Measurements from ENCODE around the gene NAT16. TPM values are rescaled to one million over a fixed set of nuclear protein-coding genes. Genes with fewer than 3 reads are reported as not detected.

NAT16 gene
- polyA plus RNA-seq, 1 experiment, result 0.02 TPM

DNA sequence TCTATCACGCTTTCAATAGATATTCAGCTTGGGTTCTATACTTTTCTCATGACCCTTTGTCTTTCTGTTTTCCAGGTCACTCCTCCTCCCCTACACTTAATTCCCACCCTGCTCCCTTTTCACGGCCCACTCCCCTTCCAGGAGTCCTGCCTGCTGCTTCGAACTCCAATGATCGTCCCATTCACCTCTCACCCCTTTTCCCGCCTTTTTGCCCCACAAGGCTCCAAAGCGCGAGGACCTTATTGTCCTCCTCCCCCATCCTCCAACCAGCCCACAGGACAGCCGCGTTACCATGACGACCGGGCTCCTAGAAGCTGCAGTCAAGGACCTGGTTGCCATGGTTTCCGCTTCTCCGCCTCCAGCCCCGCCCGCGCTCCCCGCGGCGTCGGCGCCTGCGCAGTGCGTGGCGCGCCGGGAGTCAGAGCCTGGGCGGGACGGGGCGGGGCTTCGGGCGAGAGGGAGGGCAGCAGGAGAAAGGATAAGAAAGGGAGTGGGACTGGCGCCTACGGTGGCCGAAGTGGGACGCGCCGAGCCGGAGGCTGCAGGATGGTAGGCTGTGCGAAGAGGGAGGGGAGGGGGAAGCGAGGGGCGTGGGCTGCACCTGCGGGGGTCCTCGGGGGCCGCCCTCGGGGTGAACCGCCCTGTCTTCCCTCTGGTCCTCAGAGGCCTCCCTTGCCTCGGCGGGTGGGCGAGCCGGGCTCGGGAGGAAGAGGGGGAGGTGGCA lies 26.0 kb downstream of the NAT16 start, which contains the start of gene AP1S1:
AP1S1 (plus strand) TSS at position 508 of the 724 bp plus-strand sequence; CDS start at position 547, 39 bp downstream.
- TF ChIP-seq, protein P1, sequence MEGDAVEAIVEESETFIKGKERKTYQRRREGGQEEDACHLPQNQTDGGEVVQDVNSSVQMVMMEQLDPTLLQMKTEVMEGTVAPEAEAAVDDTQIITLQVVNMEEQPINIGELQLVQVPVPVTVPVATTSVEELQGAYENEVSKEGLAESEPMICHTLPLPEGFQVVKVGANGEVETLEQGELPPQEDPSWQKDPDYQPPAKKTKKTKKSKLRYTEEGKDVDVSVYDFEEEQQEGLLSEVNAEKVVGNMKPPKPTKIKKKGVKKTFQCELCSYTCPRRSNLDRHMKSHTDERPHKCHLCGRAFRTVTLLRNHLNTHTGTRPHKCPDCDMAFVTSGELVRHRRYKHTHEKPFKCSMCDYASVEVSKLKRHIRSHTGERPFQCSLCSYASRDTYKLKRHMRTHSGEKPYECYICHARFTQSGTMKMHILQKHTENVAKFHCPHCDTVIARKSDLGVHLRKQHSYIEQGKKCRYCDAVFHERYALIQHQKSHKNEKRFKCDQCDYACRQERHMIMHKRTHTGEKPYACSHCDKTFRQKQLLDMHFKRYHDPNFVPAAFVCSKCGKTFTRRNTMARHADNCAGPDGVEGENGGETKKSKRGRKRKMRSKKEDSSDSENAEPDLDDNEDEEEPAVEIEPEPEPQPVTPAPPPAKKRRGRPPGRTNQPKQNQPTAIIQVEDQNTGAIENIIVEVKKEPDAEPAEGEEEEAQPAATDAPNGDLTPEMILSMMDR (IDR thresholded peaks at IDR 0.05; ENCODE audit: insufficient read depth, low read depth, low read length), result no peak
- 0 out of 2 replicates have a peak, but pooled peaks cover 2% of the 10 kb centered on the region for H3K27me3 ChIP-seq (ENCODE audit: control insufficient read depth, insufficient read depth, low read length)
- DNase-seq (ENCODE audit: low read depth), result peak; percentile 66
- peak within 1 kb of the TSS; percentile 99 for H3K4me3 ChIP-seq (ENCODE audit: low read depth, low read length)
- POLR2A ChIA-PET, result no interaction called here
- CTCF ChIA-PET, result interaction anchor here (0.9 to 2.3 kb wide), 4 partner anchors 10 to 39 kb away, joined by 3 to 18 read pairs (median 4); partner anchors contain the start of gene VGF
- H3K36me3 ChIP-seq (ENCODE audit: control insufficient read depth, insufficient read depth, low read length), result peaks cover 9% of the 10 kb centered on the region

DNA sequence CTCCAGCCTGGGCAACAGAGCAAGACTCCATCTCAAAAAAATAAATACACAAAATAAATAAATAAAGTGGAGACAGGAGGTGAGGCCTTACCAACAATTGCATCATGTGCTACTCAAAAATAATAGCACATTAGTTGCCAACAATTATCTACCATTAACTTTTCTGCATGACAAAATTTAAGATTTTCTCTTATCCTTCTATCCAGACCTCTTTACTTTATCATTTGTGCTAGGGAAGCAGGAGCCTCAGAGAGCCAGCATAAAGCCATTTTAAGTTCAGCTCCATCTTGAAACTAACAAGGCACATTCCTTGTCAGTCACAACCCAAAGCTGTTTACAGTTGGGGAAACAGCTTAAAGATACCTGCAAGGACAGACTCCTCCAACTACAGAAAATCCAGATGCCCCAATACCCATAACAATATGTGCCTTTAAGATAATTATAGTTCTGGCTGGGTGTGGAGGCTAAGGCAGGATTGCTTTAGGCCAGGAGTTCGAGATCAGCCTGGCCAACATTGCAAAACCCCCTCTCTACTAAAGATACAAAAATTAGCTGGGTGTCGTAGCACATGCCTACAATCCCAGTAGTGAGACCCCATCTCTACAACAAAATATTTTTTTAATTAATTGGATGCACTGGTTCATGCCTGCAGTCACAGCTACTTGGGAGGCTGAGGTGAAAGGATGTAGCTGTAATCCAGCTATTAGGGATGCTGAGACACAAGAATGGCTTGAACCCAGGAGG lies 28.0 kb downstream of the NAT16 start:
- Histone ChIP-seq H3K4me3 (ENCODE audit: low read depth, low read length) (no peak overlapping the region), H3K36me3 (ENCODE audit: control insufficient read depth, insufficient read depth, low read length) (peaks cover 1% of the 10 kb centered on the region), H3K27me3 (ENCODE audit: control insufficient read depth, insufficient read depth, low read length) (peaks cover 5% of the 10 kb centered on the region; the same call in 1 of the 2 replicates)
- TF ChIP-seq, protein P1 (IDR thresholded peaks at IDR 0.05; ENCODE audit: insufficient read depth, low read depth, low read length), result no peak
- no peak for DNase-seq (ENCODE audit: low read depth)
- CTCF ChIA-PET, result interaction anchor here (0.6 to 2.3 kb wide), 8 partner anchors 8 to 144 kb away, joined by 3 to 18 read pairs (median 4); no protein-coding TSS in a partner anchor
- POLR2A ChIA-PET, result no interaction called here

DNA sequence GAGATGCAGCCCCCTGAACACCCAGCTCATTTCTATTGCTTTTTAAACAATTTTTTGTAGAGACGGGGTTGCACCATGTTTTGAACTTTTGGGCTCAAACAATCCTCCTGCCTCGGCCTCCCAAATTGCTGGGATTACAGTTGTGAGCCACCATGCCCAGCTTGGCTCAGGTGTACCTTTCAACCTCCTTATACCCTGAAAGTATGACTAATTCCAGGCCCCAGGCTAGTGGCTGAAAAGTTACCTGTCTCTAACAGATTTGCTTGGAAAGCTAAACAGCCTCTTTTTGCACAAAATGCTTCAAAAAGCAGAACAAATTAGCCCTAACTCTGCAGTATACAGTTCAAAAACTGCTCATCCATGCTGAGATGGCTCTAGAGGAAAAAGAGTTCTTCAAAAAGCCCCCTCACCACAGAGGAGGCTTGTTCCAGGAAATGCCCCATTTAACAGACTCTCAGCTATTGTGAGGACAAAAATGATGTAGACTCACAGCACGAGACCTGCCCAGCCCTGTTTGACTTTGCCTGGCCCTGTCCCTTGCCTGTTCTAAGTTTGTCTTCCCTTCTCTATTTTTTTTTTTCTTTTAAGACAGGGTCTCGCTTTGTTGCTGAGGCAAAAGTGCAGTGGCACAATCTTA lies 39.2 kb downstream of the NAT16 start:
- TF ChIP-seq, protein P1 (IDR thresholded peaks at IDR 0.05; ENCODE audit: insufficient read depth, low read depth, low read length), result no peak
- Histone ChIP-seq H3K36me3 (ENCODE audit: control insufficient read depth, insufficient read depth, low read length) (peaks cover 13% of the 10 kb centered on the region), H3K27me3 (ENCODE audit: control insufficient read depth, insufficient read depth, low read length) (no peaks in the 10 kb centered on the region), H3K4me3 (ENCODE audit: low read depth, low read length) (no peak overlapping the region)
- CTCF ChIA-PET, result interaction anchor here (0.8 to 10.4 kb wide), 14 partner anchors 14 to 152 kb away, joined by 3 to 158 read pairs (median 5); partner anchors contain the start of genes FIS1, PLOD3, SERPINE1 and TRIM56
- POLR2A ChIA-PET, result no interaction called here
- no peak for DNase-seq (ENCODE audit: low read depth)

DNA sequence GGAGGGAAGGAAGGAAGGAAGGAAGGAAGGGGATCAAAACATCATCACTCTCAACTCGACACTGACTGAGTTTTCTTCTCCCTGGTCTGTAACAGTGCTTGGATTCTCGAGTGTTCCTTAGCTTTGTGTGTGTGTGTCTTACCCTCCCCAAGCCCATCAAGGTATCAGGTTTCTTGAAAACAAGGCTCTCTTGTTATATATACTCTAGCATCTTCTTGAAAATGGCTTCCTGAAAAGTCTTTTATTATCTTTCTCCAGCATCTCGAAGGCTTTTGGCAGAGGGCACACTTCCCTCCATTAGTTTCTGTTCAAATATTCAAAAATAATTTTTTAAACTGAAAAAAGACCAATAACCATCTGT lies 39.8 kb downstream of the NAT16 start:
- Histone ChIP-seq H3K4me3 (ENCODE audit: low read depth, low read length) (no peak overlapping the region), H3K36me3 (ENCODE audit: control insufficient read depth, insufficient read depth, low read length) (peaks cover 19% of the 10 kb centered on the region), H3K27me3 (ENCODE audit: control insufficient read depth, insufficient read depth, low read length) (no peaks in the 10 kb centered on the region)
- CTCF ChIA-PET, result interaction anchor here (1.0 to 10.4 kb wide), 11 partner anchors 12 to 152 kb away, joined by 3 to 158 read pairs (median 5); partner anchors contain the start of genes FIS1, PLOD3, SERPINE1 and ZNHIT1
- POLR2A ChIA-PET, result interaction anchor here (0.6 kb wide), 1 partner anchor 14 kb away, joined by 3 read pairs; the partner anchor contains the start of gene SERPINE1
- TF ChIP-seq, protein P1 (IDR thresholded peaks at IDR 0.05; ENCODE audit: insufficient read depth, low read depth, low read length), result no peak
- no peak for DNase-seq (ENCODE audit: low read depth)

All from BJ (cell line).